ENCODE measurements around the gene LBH.

LBH gene

GRCh38 chr2:30235859-30236535 is 4.7 kb downstream of the LBH start:
- DNase-seq, result peak; percentile 49 to 78

- DNase-seq, result no peak
Measured at GRCh38 chr2:30236591-30237238, 5.4 kb downstream of the LBH start.

GRCh38 chr2:30237239-30237965 is 6.1 kb downstream of the LBH start:
- DNase-seq, result peak in 1 of 2 experiments; percentile 57

GRCh38 chr2:30237966-30238800 is 6.8 kb downstream of the LBH start:
- no peak for DNase-seq

- DNase-seq, result peak; percentile 57 to 60
Measured at GRCh38 chr2:30239308-30239985, 8.1 kb downstream of the LBH start.

GRCh38 chr2:30239986-30240752 is 8.8 kb downstream of the LBH start:
- DNase-seq, result no peak

GRCh38 chr2:30243231-30243630 is 11.9 kb downstream of the LBH start:
- DNase-seq, result no peak

GRCh38 chr2:30245364-30245763 is 14.0 kb downstream of the LBH start:
- DNase-seq, result no peak

- no peak for DNase-seq
Measured at GRCh38 chr2:30248791-30249190, 17.5 kb downstream of the LBH start.

- no peak for DNase-seq
Measured at GRCh38 chr2:30249354-30249753, 18.0 kb downstream of the LBH start.

- DNase-seq, result no peak
Measured at GRCh38 chr2:30250421-30250820, 19.1 kb downstream of the LBH start.

GRCh38 chr2:30252723-30253701 is 21.7 kb downstream of the LBH start:
- DNase-seq, result peak; percentile 51 to 85

GRCh38 chr2:30253873-30254684 is 22.7 kb downstream of the LBH start:
- DNase-seq, result no peak

GRCh38 chr2:30254685-30255001 is 23.3 kb downstream of the LBH start:
- no peak for DNase-seq

GRCh38 chr2:30255026-30255425 is 23.7 kb downstream of the LBH start:
- DNase-seq, result no peak

- no peak for DNase-seq
Measured at GRCh38 chr2:30255466-30256408, 24.4 kb downstream of the LBH start.

GRCh38 chr2:30257266-30258214 is 26.2 kb downstream of the LBH start:
- DNase-seq, result no peak

Measured in stimulated activated CD4-positive, alpha-beta T cell treated with anti-CD3 and anti-CD28 coated beads, Interleukin-4, amount 100 ng/mL, for 4 hours (primary cell).